Glutamatergic neuron (in vitro differentiated cells): ENCODE results near the gene PBX2. TPM values are rescaled to one million over a fixed set of nuclear protein-coding genes. Genes with fewer than 3 reads are reported as not detected.

Experiments used
- DNase-seq: peaks from one replicate; pipeline ENCODE4 v3.0.0; 2022
- H3K27ac Mint-ChIP-seq: one replicate; pipeline ENCODE4 v1.8.0; 2020; ENCODE audit warnings: mild to moderate bottlenecking, mixed read lengths, inconsistent platforms; ENCODE audit not compliant: unreplicated experiment
- H3K27me3 Mint-ChIP-seq: one replicate; pipeline ENCODE4 v1.8.0; 2020; ENCODE audit warnings: mild to moderate bottlenecking, moderate library complexity, mixed read lengths, inconsistent platforms; ENCODE audit not compliant: unreplicated experiment
- H3K36me3 Mint-ChIP-seq: one replicate; pipeline ENCODE4 v1.8.0; 2020; ENCODE audit warnings: mild to moderate bottlenecking, mixed read lengths, inconsistent platforms; ENCODE audit not compliant: unreplicated experiment
- H3K4me1 Mint-ChIP-seq: one replicate; pipeline ENCODE4 v1.8.0; 2020; ENCODE audit warnings: mild to moderate bottlenecking, low read depth, mixed read lengths, inconsistent platforms; ENCODE audit not compliant: unreplicated experiment
- H3K4me3 Mint-ChIP-seq: one replicate; pipeline ENCODE4 v1.8.0; 2020; ENCODE audit warnings: mild to moderate bottlenecking, mixed read lengths, inconsistent platforms; ENCODE audit not compliant: unreplicated experiment
- H3K9me3 Mint-ChIP-seq: one replicate; pipeline ENCODE4 v1.8.0; 2020; ENCODE audit warnings: mild to moderate bottlenecking, moderate library complexity, mixed read lengths, inconsistent platforms; ENCODE audit not compliant: unreplicated experiment
- total RNA-seq: library from RNA; stranded (reverse); fragmentation: NEBNext Ultra II Directional; extraction: Animal tissue kit (Norgen Biotek cat#: 25700); gene quantifications from one replicate; pipeline ENCODE4 v1.2.1, GENCODE V29; 2021; ENCODE audit not compliant: unreplicated experiment
- TF ChIP-seq, protein P1 (sequence below): fragments of 200-600 bp; sonication (generic); IDR thresholded peaks from one replicate; pipeline ENCODE4 v1.5.0; 2021; ENCODE audit not compliant: partially characterized antibody, unreplicated experiment

Gene PBX2
- total RNA-seq, 1 donor from 2014 or later, result 105 TPM

DNA sequence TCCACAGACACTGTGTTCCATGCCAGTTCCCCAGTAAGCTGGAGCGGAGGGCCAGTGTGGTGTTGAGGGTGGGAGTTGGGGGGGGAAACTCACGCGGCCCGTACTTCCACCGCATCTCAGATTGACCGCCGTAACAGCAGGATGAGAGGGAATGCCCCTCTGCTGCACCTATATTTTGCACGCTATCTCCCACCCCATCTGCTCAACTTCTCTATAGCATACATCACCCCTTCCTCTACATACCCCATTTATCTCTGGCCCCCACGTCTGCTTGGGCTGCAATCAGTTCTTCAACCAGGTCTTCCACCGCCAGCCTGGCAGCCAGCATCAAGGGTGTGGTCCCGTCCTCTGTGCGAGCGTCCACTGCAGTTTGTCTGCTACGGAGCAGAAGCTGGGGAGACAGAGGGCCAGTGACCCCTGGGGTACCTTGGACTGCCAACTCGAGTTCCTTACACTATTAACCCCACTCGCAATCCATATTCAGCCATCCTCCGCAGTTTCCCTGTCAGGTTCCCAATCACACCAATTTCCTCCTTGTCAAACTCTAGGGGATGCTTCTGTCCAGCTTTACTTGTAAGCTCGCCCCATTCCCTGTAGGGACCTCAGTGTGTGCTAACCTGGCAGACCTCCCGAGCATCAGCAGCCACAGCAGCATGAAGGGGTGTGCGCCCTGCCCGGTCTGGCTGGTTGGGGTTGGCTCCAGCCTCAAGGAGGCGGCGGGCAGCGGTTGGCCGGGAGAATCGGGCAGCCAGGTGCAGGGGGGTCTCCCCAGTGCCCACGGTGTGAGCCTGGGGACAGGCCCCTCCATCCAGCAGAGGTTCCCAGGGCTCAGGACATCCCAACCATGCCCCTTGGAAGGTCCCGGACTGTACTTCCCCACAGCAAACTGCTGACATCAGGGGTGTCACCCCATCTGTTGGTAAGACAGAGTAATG is 6.9 kb upstream of the PBX2 start:
- Mint-ChIP-seq H3K9me3 (peaks cover 11% of the 10 kb centered on the region), H3K4me1 (peaks cover 9% of the 10 kb centered on the region), H3K4me3 (peak overlapping the region; percentile 91), H3K36me3 (no peaks in the 10 kb centered on the region), H3K27ac (peak overlapping the region; percentile 100), H3K27me3 (peaks cover 6% of the 10 kb centered on the region)
- TF ChIP-seq, protein P1, sequence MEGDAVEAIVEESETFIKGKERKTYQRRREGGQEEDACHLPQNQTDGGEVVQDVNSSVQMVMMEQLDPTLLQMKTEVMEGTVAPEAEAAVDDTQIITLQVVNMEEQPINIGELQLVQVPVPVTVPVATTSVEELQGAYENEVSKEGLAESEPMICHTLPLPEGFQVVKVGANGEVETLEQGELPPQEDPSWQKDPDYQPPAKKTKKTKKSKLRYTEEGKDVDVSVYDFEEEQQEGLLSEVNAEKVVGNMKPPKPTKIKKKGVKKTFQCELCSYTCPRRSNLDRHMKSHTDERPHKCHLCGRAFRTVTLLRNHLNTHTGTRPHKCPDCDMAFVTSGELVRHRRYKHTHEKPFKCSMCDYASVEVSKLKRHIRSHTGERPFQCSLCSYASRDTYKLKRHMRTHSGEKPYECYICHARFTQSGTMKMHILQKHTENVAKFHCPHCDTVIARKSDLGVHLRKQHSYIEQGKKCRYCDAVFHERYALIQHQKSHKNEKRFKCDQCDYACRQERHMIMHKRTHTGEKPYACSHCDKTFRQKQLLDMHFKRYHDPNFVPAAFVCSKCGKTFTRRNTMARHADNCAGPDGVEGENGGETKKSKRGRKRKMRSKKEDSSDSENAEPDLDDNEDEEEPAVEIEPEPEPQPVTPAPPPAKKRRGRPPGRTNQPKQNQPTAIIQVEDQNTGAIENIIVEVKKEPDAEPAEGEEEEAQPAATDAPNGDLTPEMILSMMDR, result no peak
- no peak for DNase-seq

DNA sequence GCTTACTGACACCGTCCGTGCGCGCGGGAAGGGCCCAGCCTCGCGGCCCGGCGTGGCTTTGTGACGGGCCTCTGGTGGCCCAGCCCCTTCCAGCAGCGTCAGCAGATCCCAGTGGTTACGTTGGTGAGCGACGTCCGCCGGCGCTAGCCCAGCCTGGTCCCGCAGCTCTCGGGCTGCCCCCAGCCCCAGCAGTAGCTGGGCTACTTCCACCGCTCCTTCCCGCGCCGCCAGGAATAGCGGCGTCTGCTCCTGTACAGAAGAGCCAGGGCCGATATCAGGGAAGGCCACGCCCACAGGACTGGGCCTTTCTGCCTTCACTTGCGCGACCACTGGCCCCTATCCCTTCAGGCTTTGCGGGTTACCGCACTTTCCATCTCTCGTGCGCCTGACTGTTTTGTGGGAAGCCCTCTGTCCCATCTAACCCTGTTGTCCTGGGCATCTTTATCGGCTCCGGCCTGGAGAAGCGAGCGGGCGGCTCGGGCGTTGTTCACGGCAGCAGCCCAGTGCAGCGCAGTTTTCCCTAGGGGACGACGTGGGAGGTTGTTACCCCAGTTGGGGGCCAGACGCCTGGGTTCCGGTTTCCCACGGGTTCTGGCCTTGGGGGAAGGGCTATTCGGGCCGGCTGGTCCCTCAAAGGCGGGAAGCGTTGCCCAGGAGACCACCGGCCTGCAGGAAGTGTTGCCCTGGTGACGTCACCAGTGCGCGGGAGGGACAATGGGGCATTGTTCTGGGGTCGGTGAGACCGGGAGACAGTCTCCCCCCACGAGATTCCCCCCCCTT is 6.1 kb upstream of the PBX2 start:
- H3K27me3 Mint-ChIP-seq, result peaks cover 8% of the 10 kb centered on the region
- no peaks in the 10 kb centered on the region for H3K36me3 Mint-ChIP-seq
- H3K27ac Mint-ChIP-seq, result peak overlapping the region; percentile 100
- peak overlapping the region; percentile 91 for H3K4me3 Mint-ChIP-seq
- peaks cover 9% of the 10 kb centered on the region for H3K4me1 Mint-ChIP-seq
- peak; percentile 90 for DNase-seq
- H3K9me3 Mint-ChIP-seq, result peaks cover 14% of the 10 kb centered on the region
- TF ChIP-seq, protein P1, result peak; percentile 8

DNA sequence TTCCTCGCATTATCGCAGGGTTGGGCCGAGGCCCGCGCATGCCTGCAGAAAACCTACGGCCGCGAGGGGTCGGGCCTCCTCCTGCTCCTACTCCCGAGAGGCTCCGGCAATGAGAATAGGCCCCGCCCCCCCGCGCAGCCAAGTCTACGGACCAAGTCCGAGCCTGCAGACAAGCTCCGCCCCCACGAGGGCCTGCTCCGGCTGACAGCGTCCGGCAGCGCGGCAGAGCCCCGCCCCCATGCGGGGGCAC is 5.6 kb upstream of the PBX2 start:
- Mint-ChIP-seq H3K27me3 (peaks cover 8% of the 10 kb centered on the region), H3K36me3 (no peaks in the 10 kb centered on the region), H3K9me3 (peaks cover 17% of the 10 kb centered on the region), H3K4me1 (peaks cover 11% of the 10 kb centered on the region), H3K27ac (peak overlapping the region; percentile 80), H3K4me3 (peak overlapping the region; percentile 91)
- TF ChIP-seq, protein P1, result peak; percentile 71
- peak; percentile 100 for DNase-seq

DNA sequence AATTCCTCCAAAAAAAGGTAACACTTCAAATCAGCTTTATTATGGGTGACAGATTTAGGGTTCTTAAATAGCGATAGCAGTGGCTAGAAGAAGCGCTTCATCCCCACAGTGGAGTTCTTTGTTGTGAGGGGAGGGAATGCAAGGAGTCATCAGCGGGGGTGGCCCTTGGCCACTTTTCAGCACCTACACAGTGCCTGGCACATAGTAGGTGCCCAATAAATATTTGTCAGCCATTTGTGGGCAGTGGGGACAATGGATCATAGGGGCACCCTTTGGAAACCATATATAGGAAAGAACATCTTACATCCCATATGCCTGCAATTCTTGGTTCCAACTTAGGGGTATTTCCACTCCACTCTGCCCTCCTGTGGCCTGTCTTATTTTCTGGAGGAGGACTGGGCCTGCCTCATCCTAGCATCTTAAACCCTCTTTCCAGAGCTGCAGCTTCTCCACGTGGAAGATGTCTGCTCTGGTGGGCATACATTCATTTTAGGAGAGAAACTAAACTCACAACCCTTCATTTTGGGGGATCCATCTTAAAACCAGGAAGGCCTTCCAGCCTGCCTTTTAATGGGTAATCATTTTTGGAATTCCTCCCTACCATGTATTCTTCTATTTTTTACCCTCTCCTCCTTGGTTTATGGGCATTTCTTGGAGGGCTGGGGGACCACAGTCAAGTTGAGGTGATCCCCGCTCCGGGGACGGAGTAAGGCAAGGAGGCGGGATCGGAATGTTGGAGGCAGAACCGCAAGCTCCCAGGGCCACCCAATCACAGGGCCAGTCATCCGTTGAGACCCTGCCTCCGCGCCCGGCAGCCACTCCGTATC is 5.0 kb upstream of the PBX2 start:
- Mint-ChIP-seq H3K4me1 (peaks cover 11% of the 10 kb centered on the region), H3K4me3 (peak overlapping the region; percentile 88), H3K27me3 (peaks cover 8% of the 10 kb centered on the region), H3K9me3 (peaks cover 16% of the 10 kb centered on the region), H3K36me3 (no peaks in the 10 kb centered on the region), H3K27ac (peak overlapping the region; percentile 80)
- no peak for DNase-seq
- TF ChIP-seq, protein P1, result no peak
